Trophoblast cell (in vitro differentiated cells and primary cell): Measurements from ENCODE around the gene BAIAP2.

Source experiments
- DNase-seq, 2 donors: peaks; one replicate each; pipeline ENCODE4 v3.0.0-alpha.2; 2016
- H2AFZ ChIP-seq: 2 replicates; pipeline ENCODE4 v1.6.1; 2013; ENCODE audit warnings: low read length, moderate library complexity, mild to moderate bottlenecking; ENCODE audit not compliant: insufficient read depth, poor library complexity
- H2AK5ac ChIP-seq: 2 replicates; pipeline ENCODE4 v1.6.1; 2013; ENCODE audit warnings: mild to moderate bottlenecking, low read length
- H2BK120ac ChIP-seq: 2 replicates; pipeline ENCODE4 v1.6.1; 2013; ENCODE audit warnings: low read length, mild to moderate bottlenecking, moderate library complexity; ENCODE audit not compliant: insufficient read depth, poor library complexity
- H2BK12ac ChIP-seq: 2 replicates; pipeline ENCODE4 v1.6.1; 2013; ENCODE audit warnings: mild to moderate bottlenecking, low read length, moderate library complexity
- H2BK5ac ChIP-seq: 2 replicates; pipeline ENCODE4 v1.6.1; 2013; ENCODE audit warnings: low read length, low read depth, moderate library complexity, mild to moderate bottlenecking; ENCODE audit not compliant: poor library complexity
- H3K14ac ChIP-seq: 2 replicates; pipeline ENCODE4 v1.6.1; 2013; ENCODE audit warnings: mild to moderate bottlenecking, low read length
- H3K18ac ChIP-seq: 2 replicates; pipeline ENCODE4 v1.6.1; 2013; ENCODE audit warnings: mild to moderate bottlenecking, low read length
- H3K23ac ChIP-seq: 2 replicates; pipeline ENCODE4 v1.6.1; 2013; ENCODE audit warnings: low read length
- H3K27ac ChIP-seq: 2 replicates; pipeline ENCODE4 v1.5.1; 2013; ENCODE audit warnings: low read depth, mild to moderate bottlenecking, inconsistent platforms, low read length, moderate library complexity
- H3K27me3 ChIP-seq: 2 replicates; pipeline ENCODE4 v1.6.1; 2013; ENCODE audit warnings: inconsistent platforms, mild to moderate bottlenecking, low read length, moderate library complexity; ENCODE audit not compliant: insufficient read depth
- H3K36me3 ChIP-seq, 2 experiments: 1 replicate in 1 of 2; 2 replicates in 1 of 2; pipeline ENCODE4 v1.6.1; 2013; ENCODE audit warnings: low read length in 2 of 2, mild to moderate bottlenecking in 2 of 2, moderate library complexity in 1 of 2; ENCODE audit not compliant: insufficient read depth in 2 of 2, control insufficient read depth in 1 of 2
- H3K4ac ChIP-seq: 2 replicates; pipeline ENCODE4 v1.6.1; 2013; ENCODE audit warnings: low read depth, mild to moderate bottlenecking, low read length, moderate library complexity
- H3K4me1 ChIP-seq, 2 experiments: 1 replicate in 1 of 2; 2 replicates in 1 of 2; pipeline ENCODE4 v1.6.1; 2013; ENCODE audit warnings: low read length in 2 of 2, mild to moderate bottlenecking in 2 of 2, moderate library complexity in 1 of 2; ENCODE audit not compliant: insufficient read depth in 2 of 2, control insufficient read depth in 1 of 2
- H3K4me2 ChIP-seq: 2 replicates; pipeline ENCODE4 v1.6.1; 2013; ENCODE audit warnings: inconsistent platforms, mild to moderate bottlenecking, low read length, moderate library complexity
- H3K4me3 ChIP-seq: 2 replicates; pipeline ENCODE4 v1.5.1; 2013; ENCODE audit warnings: mild to moderate bottlenecking, low read depth, low read length, inconsistent platforms
- H3K79me1 ChIP-seq: one replicate; pipeline ENCODE4 v1.6.1; 2013; ENCODE audit warnings: low read length
- H3K79me2 ChIP-seq: 2 replicates; pipeline ENCODE4 v1.6.1; 2013; ENCODE audit warnings: low read length, mild to moderate bottlenecking; ENCODE audit not compliant: control insufficient read depth, insufficient read depth, poor library complexity
- H3K9ac ChIP-seq: 2 replicates; pipeline ENCODE4 v1.6.1; 2013; ENCODE audit warnings: mild to moderate bottlenecking, low read length
- H3K9me3 ChIP-seq: 2 replicates; pipeline ENCODE4 v1.6.1; 2013; ENCODE audit warnings: low read depth, mild to moderate bottlenecking, control low read depth, inconsistent platforms, low read length; ENCODE audit not compliant: insufficient read depth
- H4K12ac ChIP-seq: 2 replicates; pipeline ENCODE4 v1.6.1; 2013; ENCODE audit warnings: low read depth, mild to moderate bottlenecking, low read length, moderate library complexity
- H4K8ac ChIP-seq: 2 replicates; pipeline ENCODE4 v1.6.1; 2013; ENCODE audit warnings: low read depth, mild to moderate bottlenecking, low read length, moderate library complexity
- H4K91ac ChIP-seq: one replicate; pipeline ENCODE4 v1.6.1; 2013; ENCODE audit warnings: low read depth, mild to moderate bottlenecking, low read length, moderate library complexity
- WGBS: extraction: QIAGEN DNeasy Blood & Tissue Kit; methylation state at CpG from one replicate; pipeline ENCODE4 v1.1.7; 2013; ENCODE audit warnings: missing lambda C conversion rate; ENCODE audit not compliant: insufficient read length, insufficient coverage; ENCODE audit errors: extremely low coverage; 5-methylcytosine and 5-hydroxymethylcytosine counted together

The BAIAP2 gene

GRCh38 chr17:81043725-81044427 lies 8.9 kb downstream of the BAIAP2 start:
- Histone ChIP-seq H4K12ac (peak overlapping the region; percentile 13), H3K9me3 (peaks cover 7% of the 10 kb centered on the region), H4K8ac (peak overlapping the region; percentile 33), H3K18ac (peak overlapping the region; percentile 90), H3K14ac (peak overlapping the region; percentile 78), H3K4me3 (no peak overlapping the region), H2AK5ac (peak overlapping the region; percentile 93), H4K91ac (peak overlapping the region; percentile 87), H3K4me2 (peak overlapping the region; percentile 23), H3K9ac (no peak overlapping the region), H3K27me3 (no peaks in the 10 kb centered on the region), H3K4ac (peak overlapping the region; percentile 9), H3K36me3 (peaks cover 12 to 13% of the 10 kb centered on the region in 2 experiments), H2BK5ac (peak overlapping the region; percentile 29), H3K79me1 (peaks cover 29% of the 10 kb centered on the region), H3K23ac (no peak overlapping the region), H2BK120ac (peak overlapping the region; percentile 74), H2BK12ac (peak overlapping the region; percentile 89), H3K4me1 (peaks cover 48 to 50% of the 10 kb centered on the region in 2 experiments), H3K79me2 (peaks cover 39% of the 10 kb centered on the region), H2AFZ (peak overlapping the region; percentile 20), H3K27ac (peak overlapping the region; percentile 74)
- DNase-seq, result peak; percentile 94 to 95
- no CpG with 5 or more reads among the region's 38 CpGs for WGBS

- no CpG with 5 or more reads among the region's 14 CpGs for WGBS
- H4K8ac ChIP-seq, result peak overlapping the region; percentile 33
- H3K23ac ChIP-seq, result no peak overlapping the region
- H3K18ac ChIP-seq, result peak overlapping the region; percentile 75
- H3K4me2 ChIP-seq, result no peak overlapping the region
- H2BK5ac ChIP-seq, result peak overlapping the region; percentile 29
- H3K9ac ChIP-seq, result no peak overlapping the region
- H4K12ac ChIP-seq, result peak overlapping the region; percentile 13
- H3K79me1 ChIP-seq, result peaks cover 29% of the 10 kb centered on the region
- H2BK120ac ChIP-seq, result peak overlapping the region; percentile 64
- H3K4ac ChIP-seq, result peak overlapping the region; percentile 3
- H3K79me2 ChIP-seq, result peaks cover 39% of the 10 kb centered on the region
- H3K14ac ChIP-seq, result peak overlapping the region; percentile 57
- peaks cover 7 to 12% of the 10 kb centered on the region in 2 experiments for H3K36me3 ChIP-seq
- H3K4me3 ChIP-seq, result no peak overlapping the region
- DNase-seq, result no peak
- peaks cover 3% of the 10 kb centered on the region for H3K9me3 ChIP-seq
- peak overlapping the region; percentile 70 for H3K27ac ChIP-seq
- peaks cover 45 to 48% of the 10 kb centered on the region in 2 experiments for H3K4me1 ChIP-seq
- peak overlapping the region; percentile 20 for H2AFZ ChIP-seq
- H4K91ac ChIP-seq, result peak overlapping the region; percentile 72
- H2AK5ac ChIP-seq, result peak overlapping the region; percentile 67
- peak overlapping the region; percentile 67 for H2BK12ac ChIP-seq
- no peaks in the 10 kb centered on the region for H3K27me3 ChIP-seq
Observed at GRCh38 chr17:81044428-81044763, 9.4 kb downstream of the BAIAP2 start.

GRCh38 chr17:81044764-81045589 lies 10.0 kb downstream of the BAIAP2 start:
- H2AK5ac ChIP-seq, result peak overlapping the region; percentile 67
- no peak overlapping the region for H3K27ac ChIP-seq
- peak overlapping the region; percentile 29 for H2BK5ac ChIP-seq
- peak overlapping the region; percentile 72 for H4K91ac ChIP-seq
- peaks cover 3% of the 10 kb centered on the region for H3K9me3 ChIP-seq
- no peak overlapping the region for H4K12ac ChIP-seq
- peak overlapping the region; percentile 64 for H2BK120ac ChIP-seq
- H3K79me2 ChIP-seq, result peaks cover 36% of the 10 kb centered on the region
- H3K23ac ChIP-seq, result no peak overlapping the region
- no CpG with 5 or more reads among the region's 28 CpGs for WGBS
- H3K9ac ChIP-seq, result no peak overlapping the region
- no peaks in the 10 kb centered on the region for H3K27me3 ChIP-seq
- H3K36me3 ChIP-seq, result peaks cover 7 to 12% of the 10 kb centered on the region in 2 experiments
- peaks cover 27% of the 10 kb centered on the region for H3K79me1 ChIP-seq
- H2AFZ ChIP-seq, result peak overlapping the region; percentile 20
- H3K18ac ChIP-seq, result peak overlapping the region; percentile 75
- peak; percentile 92 to 93 for DNase-seq
- H2BK12ac ChIP-seq, result peak overlapping the region; percentile 67
- H3K14ac ChIP-seq, result peak overlapping the region; percentile 57
- H3K4ac ChIP-seq, result peak overlapping the region; percentile 3
- H3K4me2 ChIP-seq, result no peak overlapping the region
- peaks cover 45 to 48% of the 10 kb centered on the region in 2 experiments for H3K4me1 ChIP-seq
- H3K4me3 ChIP-seq, result no peak overlapping the region
- peak overlapping the region; percentile 33 for H4K8ac ChIP-seq

GRCh38 chr17:81045590-81046095 lies 10.7 kb downstream of the BAIAP2 start:
- Histone ChIP-seq H3K27me3 (no peaks in the 10 kb centered on the region), H2BK5ac (no peak overlapping the region), H2AFZ (no peak overlapping the region), H4K12ac (no peak overlapping the region), H3K4ac (peak overlapping the region; percentile 3), H3K4me1 (peaks cover 45 to 48% of the 10 kb centered on the region in 2 experiments), H4K8ac (no peak overlapping the region), H4K91ac (no peak overlapping the region), H3K18ac (peak overlapping the region; percentile 75), H2AK5ac (no peak overlapping the region), H3K79me2 (peaks cover 35% of the 10 kb centered on the region), H3K36me3 (peaks cover 7 to 12% of the 10 kb centered on the region in 2 experiments), H3K4me2 (no peak overlapping the region), H3K9me3 (peaks cover 3% of the 10 kb centered on the region), H3K14ac (no peak overlapping the region), H3K4me3 (no peak overlapping the region), H2BK120ac (no peak overlapping the region), H3K9ac (no peak overlapping the region), H3K79me1 (peaks cover 22% of the 10 kb centered on the region), H3K27ac (no peak overlapping the region), H2BK12ac (peak overlapping the region; percentile 28), H3K23ac (no peak overlapping the region)
- DNase-seq, result no peak
- WGBS, result no CpG with 5 or more reads among the region's 9 CpGs
